EH (cell line): ENCODE measurements around the gene SLCO4A1.

Experiments used
- DNase-seq: peaks from one replicate; pipeline ENCODE4 v3.0.0-alpha.2; 2015; ENCODE audit warnings: low read depth

Gene SLCO4A1

DNA sequence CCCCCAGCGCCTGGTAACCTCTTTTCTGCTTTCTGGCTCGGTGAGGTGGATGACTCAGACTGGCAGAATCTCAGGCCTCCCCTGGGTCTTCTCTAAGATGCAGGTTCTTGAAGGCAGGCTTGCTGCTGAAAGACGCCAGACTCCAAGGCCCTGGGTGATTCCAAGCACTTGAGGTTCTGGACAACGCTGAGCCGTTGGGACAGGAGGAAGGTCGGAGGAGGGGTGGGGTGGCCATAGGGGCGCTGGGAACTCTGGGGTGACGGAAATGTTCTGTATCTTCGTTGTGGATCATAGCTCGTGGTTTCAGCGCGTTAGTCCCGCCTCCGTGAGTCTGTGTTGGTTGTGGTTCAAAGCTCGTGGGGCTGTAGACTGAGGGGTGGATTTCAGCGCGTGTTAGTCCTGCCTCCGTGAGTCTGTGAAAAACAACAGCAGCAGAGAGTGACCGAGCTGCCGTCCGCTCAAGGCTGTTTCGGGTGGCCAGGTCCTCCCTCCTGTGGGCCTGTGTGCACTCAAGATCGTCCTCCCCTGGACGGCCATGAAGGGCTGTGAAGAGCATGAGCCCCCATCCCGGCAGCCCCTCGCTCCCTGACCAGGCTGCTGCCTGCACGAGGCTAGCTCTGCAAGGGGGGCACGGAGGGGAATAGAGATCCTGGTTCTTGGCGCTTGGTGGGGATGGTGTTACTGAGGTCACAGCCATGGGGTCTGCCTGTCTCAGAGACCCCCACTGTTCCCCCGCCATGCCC lies 74.1 kb downstream of the SLCO4A1 start:
- no peak for DNase-seq

DNA sequence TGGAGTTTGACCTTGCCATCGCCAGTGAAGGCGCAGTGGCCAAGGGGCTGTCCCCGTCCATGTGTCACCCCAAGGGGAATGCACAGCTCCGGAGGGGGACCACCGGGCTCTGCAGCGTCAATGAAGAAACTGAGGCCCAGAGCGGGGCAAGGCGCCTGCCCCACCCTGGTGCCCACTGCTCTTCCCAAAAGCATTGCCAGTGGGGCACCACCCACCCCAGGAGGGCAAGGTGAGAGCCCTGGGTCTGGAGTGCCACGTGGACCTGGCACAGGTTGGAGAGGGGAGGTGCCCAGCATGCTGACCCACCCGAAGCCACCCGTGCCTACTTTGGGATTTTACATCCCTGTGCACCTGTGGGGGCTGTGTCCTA lies 74.6 kb downstream of the SLCO4A1 start:
- no peak for DNase-seq

DNA sequence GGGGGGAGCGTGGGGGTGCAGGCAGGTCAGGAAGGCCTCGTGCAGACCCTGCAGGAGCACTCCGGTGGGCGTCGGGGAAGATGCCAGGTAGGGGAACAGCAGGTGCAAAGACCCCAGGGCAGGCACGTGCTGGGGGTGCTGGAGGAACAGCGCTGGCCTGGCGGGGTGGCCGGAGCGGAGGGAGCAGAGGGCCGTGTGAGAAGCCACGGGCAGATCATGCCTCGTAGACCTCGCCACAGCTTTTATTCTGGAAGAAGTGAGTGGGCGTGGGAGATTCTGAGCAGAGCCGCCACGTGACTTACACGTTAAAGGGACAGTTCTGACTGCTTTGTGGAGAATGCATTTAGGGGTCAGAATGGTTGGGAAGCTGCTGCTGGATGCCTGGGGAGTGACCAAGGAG lies 75.6 kb downstream of the SLCO4A1 start:
- DNase-seq: peak; percentile 22

DNA sequence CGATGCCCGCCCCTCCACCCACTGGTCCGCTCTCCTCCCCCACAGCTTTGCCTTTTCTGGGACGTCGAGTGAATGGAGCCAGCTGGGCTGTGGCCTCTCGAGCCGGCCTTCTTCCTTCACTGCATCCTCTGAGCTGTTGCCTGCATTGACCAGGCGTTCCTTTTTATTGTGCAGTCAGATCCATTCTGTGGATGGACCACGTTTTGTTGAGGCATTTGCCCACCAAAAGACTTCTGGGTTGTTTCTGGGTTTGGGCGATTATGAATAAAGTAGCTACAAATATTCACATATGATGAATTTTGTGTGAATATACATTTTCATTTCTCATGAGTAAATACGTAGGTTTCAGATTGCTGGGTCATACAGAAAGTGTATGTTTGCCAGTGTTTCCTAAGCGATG lies 76.2 kb downstream of the SLCO4A1 start:
- DNase-seq: no peak

DNA sequence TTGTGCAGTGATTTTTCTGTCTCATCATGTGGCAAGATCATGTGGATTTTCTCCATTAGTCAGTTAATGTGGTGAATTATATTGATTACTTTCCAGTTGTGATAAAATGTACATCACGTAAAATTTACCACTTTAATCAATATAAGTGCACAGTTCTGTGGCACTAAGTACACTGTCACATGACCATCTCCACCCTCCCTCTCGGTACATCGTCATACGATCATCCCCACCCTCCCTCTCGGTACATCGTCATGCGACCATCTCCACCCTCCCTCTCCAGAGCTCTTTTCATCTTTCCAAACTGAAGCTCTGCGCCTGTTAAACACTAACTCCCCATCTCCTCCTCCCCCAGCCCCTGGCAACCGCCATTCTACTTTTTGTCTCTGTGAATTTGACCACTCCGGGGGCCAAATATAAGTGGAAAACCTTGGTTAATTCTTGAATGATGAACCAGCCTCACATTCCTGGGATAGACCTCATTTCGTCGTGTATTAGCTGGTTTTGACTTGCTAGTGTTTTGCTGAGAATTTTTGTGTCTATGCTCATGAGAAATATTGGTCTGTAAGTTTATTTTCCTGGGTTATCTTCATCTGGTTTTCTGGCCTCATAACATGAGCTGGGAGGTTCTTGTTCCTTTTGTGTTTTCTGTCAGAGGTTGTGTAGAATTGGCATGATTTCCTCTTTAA lies 77.1 kb downstream of the SLCO4A1 start:
- peak; percentile 81 for DNase-seq
